HuH-7.5 (cell line): Measurements from ENCODE around the gene SHTN1.

ENCODE experiments used
- DNase-seq: peaks from one replicate; pipeline ENCODE4 v3.0.0; 2011; ENCODE audit warnings: low spot score

SHTN1 gene

GRCh38 chr10:117005026-117005526 is at the start of gene SHTN1:
TSS of gene SHTN1 (minus strand) at chr10:117005187. CDS start at chr10:117005079, 108 bp downstream.
- peak; percentile 75 for DNase-seq

- DNase-seq: no peak
Measured at GRCh38 chr10:117053482-117053881, 48.5 kb upstream of the SHTN1 start.

GRCh38 chr10:117047947-117048346 is 43.0 kb upstream of the SHTN1 start:
- no peak for DNase-seq

- no peak for DNase-seq
Measured at GRCh38 chr10:117016266-117016665, 11.3 kb upstream of the SHTN1 start.

GRCh38 chr10:117014835-117015234 is 9.8 kb upstream of the SHTN1 start:
- DNase-seq: no peak

- DNase-seq: no peak
Measured at GRCh38 chr10:117007080-117007479, 2.1 kb upstream of the SHTN1 start.

- peak; percentile 44 for DNase-seq
Measured at GRCh38 chr10:117005527-117006055, 604 bp upstream of the SHTN1 start.

GRCh38 chr10:117004227-117005025 is 561 bp downstream of the SHTN1 start:
- peak; percentile 43 for DNase-seq

GRCh38 chr10:117003336-117003735 is 1.7 kb downstream of the SHTN1 start:
- peak; percentile 39 for DNase-seq

GRCh38 chr10:117002206-117002605 is 2.8 kb downstream of the SHTN1 start:
- DNase-seq: no peak

- no peak for DNase-seq
Measured at GRCh38 chr10:117001144-117001543, 3.8 kb downstream of the SHTN1 start.

- no peak for DNase-seq
Measured at GRCh38 chr10:117000580-117000979, 4.4 kb downstream of the SHTN1 start.

- no peak for DNase-seq
Measured at GRCh38 chr10:116998172-116998571, 6.8 kb downstream of the SHTN1 start.

GRCh38 chr10:116997015-116997414 is 8.0 kb downstream of the SHTN1 start:
- DNase-seq: no peak

- DNase-seq: no peak
Measured at GRCh38 chr10:116995648-116996047, 9.3 kb downstream of the SHTN1 start.

GRCh38 chr10:116994113-116994890 is 10.7 kb downstream of the SHTN1 start:
- no peak for DNase-seq

- DNase-seq: no peak
Measured at GRCh38 chr10:116993610-116994009, 11.4 kb downstream of the SHTN1 start.

GRCh38 chr10:116992183-116992582 is 12.8 kb downstream of the SHTN1 start:
- DNase-seq: no peak

- DNase-seq: no peak
Measured at GRCh38 chr10:116990276-116990800, 14.6 kb downstream of the SHTN1 start.

- no peak for DNase-seq
Measured at GRCh38 chr10:116989439-116989838, 15.5 kb downstream of the SHTN1 start.

GRCh38 chr10:116988311-116988710 is 16.7 kb downstream of the SHTN1 start:
- no peak for DNase-seq

GRCh38 chr10:116985611-116986010 is 19.4 kb downstream of the SHTN1 start:
- DNase-seq: no peak
